ENCODE measurements around the gene SLC7A4. TPM values are rescaled to one million over a fixed set of nuclear protein-coding genes. Genes with fewer than 3 reads are reported as not detected.
"Not testable (repeated sequence)": the region's sequence is repeated elsewhere in the genome, so short reads cannot be mapped to it uniquely, and the experiment has no call there.

SLC7A4 gene
- total RNA-seq, 1 donor from 2014 or later, result 7.6 TPM

- DNase-seq (ENCODE audit: low spot score), result no peak
Observed at GRCh38 chr22:21022955-21023614, 9.3 kb downstream of the SLC7A4 start.

DNA sequence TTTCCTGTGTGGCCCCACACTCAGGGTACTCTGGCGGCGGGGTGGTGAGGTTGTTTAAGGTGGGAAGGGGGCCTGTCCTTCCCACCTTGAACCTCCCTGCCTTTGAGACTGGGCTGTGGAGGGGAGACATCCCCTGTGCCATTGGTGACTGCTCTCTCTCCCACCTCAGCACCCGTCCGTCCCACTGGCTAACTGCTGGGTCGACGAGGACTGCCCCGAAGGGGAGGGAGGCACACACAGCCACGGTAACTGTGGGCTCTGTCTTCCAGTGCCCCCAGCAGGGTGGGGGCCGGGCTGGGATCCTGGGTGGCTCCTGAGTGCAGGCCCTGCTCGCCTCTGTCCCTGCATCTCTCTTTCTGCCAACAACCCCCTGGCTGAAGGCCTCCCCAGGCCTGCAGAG, 9.9 kb downstream of the SLC7A4 start:
- DNase-seq (ENCODE audit: low spot score), result no peak

GRCh38 chr22:21020802-21021429, 11.4 kb downstream of the SLC7A4 start:
- no peak for DNase-seq (ENCODE audit: low spot score)

DNA sequence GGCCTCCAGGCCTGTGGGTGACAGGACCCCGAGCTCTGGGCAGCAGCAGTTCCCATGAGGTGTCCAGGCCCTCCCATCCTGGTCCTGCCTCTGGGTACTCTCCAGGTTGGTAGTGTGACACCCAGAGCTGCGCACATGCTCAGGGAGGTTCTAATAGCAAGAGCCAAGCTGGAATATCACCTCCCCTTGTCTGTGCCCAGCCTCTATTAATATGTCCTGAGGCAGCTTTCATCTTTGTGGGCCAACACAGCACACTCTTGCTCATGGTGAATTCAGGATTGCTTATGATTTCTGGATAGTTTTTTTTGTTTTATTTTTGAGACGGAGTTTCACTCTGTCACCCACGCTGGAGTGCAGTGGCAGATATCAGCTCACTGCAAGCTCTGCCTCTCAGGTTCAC, 14.0 kb downstream of the SLC7A4 start:
- no peak for DNase-seq (ENCODE audit: low spot score)

- DNase-seq (ENCODE audit: low spot score), result no peak
Observed at GRCh38 chr22:21016644-21017420, 15.5 kb downstream of the SLC7A4 start.

DNA sequence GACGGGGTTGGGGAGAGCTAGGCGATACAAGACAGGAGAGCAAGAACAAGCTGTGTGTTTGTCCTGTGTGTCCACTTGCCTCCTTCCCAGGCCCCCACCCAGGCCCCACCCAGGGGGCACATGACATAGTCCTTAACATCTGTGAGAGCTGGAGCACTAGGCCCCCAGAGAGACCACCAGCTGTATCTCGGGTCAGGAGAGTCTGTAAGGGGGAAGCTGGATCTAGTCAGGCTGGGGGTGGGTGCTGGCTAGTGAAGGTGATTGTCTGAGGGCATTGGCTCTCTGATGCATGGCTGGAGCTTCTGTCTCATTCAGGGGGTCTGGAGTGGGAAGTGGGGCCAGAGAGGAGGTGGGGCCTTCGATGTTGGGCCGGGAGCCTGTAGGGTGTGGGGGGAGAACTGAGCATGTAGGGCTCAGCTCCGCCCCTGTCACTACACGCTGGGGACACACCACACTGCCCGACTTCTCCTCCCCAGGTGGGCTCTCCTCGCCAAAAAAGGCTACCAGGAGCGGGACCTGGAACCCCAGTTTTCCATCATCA, 16.8 kb downstream of the SLC7A4 start:
- no peak for DNase-seq (ENCODE audit: low spot score)

DNA sequence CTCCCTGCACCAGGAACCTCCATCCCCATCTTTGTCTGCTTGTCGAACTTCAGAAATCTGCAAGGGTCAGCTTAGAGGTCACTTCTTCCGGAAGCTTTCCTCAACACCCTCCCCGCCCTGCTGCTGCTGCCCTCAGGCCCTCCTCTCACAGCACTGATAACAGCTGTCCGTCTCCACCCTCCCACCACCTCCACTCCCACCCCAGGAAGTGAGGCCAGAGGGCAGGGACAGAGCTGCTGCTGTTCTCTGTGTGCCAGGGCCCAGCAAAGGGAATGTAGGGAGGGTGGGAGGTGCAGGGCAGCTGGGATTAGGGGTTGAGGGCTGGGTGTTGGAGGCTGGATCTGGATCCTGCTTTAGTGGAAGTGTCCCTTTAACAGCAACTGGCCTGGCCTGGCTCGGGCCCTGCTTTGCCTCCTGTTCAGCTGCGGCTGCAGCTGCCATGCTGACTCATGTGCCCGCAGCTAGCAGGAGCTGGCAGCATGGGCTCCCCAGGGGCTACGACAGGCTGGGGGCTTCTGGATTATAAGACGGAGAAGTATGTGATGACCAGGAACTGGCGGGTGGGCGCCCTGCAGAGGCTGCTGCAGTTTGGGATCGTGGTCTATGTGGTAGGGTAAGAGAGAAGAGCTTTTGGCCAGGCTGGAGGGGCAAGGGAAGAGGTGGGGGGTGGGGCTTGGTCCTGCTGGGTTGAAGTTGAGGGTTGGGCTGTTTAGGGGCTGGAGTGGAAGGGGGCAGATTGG, 17.5 kb downstream of the SLC7A4 start, which contains the start of gene P2RX6:
P2RX6 (plus strand) TSS at position 440 of the 740 bp plus-strand sequence; CDS start at position 450, 10 bp downstream.
- no peak for DNase-seq (ENCODE audit: low spot score)

GRCh38 chr22:21014202-21014725, 18.1 kb downstream of the SLC7A4 start:
- peak; percentile 92 for DNase-seq (ENCODE audit: low spot score)

DNA sequence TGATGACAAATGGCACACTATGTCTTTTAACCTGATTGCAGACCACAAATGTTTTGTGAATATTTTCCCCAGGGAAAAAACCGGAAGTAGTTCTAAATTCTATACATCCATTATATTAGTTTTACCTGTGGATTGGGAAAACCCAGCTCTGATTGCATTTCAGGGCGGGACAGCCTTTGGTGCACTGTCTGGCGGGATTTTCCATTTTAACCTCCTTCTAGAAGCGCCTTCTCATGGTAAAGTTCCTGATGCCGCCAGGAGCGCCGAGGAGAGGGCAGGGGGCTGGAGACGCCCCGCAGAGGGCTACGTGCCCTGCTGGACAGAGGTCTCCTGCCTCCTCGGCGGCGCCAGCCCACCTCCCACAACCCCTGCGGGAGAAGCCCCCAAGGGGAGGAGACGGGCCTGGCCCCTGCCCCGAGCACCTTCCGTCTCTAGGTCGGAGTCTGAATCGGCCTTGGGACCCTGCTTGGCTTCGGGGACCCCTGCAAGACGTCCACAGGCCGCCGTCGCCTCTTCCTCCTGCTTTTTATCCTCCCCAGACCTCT, 18.6 kb downstream of the SLC7A4 start:
- no peak for DNase-seq (ENCODE audit: low spot score)

DNA sequence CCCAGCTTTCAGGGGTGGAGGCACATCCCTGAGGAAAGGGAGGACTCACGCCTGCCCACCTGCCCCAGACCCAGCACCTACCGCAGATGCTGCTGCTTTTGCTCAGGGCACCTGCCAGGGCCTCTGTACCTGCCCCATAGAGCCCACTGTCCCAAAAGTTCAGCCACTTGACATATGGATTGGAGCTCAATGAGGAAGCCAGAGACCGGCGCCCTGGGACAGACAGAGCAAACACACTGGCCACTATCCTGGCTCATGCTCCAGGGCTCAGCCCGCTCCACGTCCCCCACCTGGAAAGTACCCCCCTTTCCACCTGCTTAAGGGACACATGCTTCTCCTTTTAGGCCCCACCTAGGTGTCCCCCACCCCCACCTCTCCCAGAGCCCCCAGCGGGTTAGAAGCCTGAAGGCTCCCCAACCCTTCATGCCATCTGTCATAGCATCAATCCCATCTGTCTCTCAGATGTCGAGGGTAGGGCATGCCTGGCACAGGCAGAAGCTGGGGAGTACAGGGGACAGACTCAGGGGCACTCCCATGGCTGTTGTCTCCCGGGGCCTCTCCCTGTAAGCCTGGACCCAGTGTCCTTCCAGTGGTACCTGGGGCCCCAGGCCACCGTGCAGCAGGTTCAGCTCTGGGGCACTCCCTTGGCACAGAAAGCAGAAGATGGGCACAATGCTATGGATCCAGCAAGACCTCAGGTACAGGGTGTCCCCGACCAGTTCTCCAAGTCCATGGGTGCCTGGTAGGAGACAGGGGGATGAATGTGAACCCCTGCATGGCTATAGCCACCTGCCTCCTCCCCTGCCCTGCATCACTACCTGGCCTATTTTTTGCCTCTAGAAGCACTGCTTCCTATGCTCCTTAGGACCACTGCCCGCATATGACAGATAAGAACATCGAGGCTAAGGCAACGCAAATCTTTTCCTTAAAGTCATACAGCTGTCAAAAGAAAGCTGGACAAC, 19.6 kb downstream of the SLC7A4 start:
- no peak for DNase-seq (ENCODE audit: low spot score)

DNA sequence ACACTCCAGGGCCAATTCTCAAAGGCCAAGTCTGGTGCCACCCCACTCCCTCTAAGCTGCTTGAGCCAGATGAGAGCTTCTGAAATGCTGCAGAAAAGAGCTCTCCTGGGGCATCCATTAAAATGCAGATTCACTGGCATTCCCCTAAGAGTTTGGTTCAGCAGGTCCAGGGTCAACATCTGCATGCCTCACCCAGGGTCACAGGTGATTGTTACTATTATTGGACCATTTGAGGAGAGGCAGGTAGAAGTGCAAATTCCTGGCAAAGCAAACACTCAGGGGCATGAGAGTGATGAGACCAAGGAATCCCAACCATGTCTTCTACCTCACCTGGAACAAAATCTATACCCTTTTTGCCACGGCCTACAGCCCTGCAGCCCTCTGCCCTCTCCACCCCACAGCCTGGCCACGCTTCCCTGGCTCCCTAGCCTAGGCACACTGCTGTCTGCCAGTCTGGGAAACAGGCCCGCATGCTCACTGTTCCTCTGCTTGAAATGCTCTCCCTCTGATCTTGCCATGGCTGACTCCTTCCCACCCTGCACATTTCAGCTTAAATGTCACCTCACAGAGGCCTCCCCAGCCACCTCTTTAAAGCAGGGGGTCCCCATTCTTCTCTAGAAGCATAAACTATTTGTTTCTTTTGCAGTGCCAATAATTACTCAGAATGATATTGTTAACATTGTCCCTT, 21.8 kb downstream of the SLC7A4 start:
- DNase-seq (ENCODE audit: low spot score), result no peak

DNA sequence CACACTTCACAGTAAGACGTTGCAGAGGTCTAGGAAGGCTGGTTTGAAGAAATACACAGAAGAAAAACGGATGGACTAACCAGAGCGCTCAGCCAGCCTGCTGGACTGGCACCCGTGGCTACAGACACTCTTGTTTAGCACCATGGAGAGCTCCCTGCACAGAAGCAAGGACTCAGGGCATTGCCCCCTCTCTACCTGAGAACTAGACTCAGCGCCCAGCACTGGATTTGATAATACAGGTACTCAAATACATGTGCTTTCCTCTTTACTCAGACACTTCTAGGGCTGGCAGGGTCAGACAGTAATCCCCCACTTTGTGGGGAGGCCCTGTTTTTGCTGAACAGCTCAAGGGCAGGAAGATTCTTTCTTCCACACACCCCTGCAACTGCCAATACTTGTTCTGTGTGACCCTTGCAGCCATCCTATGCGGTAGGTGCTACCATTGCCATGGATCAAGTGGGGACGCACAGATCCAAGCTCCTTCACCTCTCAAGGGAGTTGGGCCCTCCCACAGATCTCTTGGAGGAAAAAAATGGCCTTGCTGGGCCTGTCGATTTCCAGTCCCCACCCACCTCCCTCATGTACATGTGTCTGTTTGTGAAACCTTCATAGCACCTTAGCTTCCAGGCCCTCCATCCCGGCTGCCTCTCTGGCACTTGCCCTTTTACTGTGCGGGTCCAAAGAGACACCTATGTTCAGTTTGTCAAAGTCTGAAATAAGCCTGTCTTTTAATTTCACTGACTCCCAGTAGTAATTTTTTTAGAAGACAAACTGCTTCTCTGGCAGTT, 22.5 kb downstream of the SLC7A4 start:
- DNase-seq (ENCODE audit: low spot score), result no peak

- not testable (repeated sequence) for DNase-seq (ENCODE audit: low spot score)
Observed at GRCh38 chr22:21009208-21009607, 23.2 kb downstream of the SLC7A4 start.

GRCh38 chr22:21003782-21004181, 28.6 kb downstream of the SLC7A4 start:
- no peak for DNase-seq (ENCODE audit: low spot score)

GRCh38 chr22:21001601-21002325, 30.6 kb downstream of the SLC7A4 start, which contains the start of gene THAP7:
THAP7 (minus strand) TSS chr22:21002118; CDS start chr22:21001911, 207 bp downstream.
- DNase-seq (ENCODE audit: low spot score), result peak; percentile 100

DNA sequence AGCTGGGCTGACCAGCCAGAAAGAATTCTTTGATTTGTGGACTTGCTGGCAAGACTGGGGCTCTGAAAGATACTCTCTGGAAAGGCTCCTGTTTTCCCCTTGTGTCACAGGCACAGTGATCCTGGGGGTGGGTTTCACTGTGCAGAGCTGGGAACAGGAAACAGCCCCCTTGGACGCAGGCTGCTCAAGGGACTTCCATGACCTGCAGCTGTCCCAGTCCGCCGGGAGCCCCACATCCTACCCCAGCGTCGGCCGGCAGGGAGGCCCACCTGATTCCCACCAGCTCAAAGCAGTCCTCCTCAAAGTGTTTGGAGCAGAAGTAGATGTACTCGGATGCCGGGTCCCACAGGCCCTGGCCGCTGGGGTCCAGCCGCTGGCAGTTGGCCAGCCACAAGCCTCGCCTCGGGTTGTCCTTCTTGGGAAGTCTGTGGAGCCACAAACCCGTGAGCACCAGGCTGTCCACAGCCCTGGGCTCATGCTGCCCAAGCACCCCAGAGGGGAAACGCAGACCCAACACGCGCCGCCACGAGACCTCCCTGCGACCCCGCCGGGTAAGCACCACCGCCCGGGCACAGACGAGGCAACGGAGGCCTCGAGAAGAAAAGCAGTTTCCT, 31.3 kb downstream of the SLC7A4 start:
- DNase-seq (ENCODE audit: low spot score), result no peak
